Activated CD8-positive, alpha-beta memory T cell treated with anti-CD3 and anti-CD28 coated beads, Interleukin-2, amount 50 U/mL, for 4 hours (primary cell): Measurements from ENCODE around the gene CARNS1.
A peak's percentile ranks its signal among the peaks of the same experiment; 100 is the strongest.
"Not testable (repeated sequence)": the region's sequence is repeated elsewhere in the genome, so short reads cannot be mapped to it uniquely, and the experiment has no call there.

Source experiments
- DNase-seq: peaks from one replicate; pipeline ENCODE4 v3.0.0-alpha.2; 2020

The CARNS1 gene

DNA sequence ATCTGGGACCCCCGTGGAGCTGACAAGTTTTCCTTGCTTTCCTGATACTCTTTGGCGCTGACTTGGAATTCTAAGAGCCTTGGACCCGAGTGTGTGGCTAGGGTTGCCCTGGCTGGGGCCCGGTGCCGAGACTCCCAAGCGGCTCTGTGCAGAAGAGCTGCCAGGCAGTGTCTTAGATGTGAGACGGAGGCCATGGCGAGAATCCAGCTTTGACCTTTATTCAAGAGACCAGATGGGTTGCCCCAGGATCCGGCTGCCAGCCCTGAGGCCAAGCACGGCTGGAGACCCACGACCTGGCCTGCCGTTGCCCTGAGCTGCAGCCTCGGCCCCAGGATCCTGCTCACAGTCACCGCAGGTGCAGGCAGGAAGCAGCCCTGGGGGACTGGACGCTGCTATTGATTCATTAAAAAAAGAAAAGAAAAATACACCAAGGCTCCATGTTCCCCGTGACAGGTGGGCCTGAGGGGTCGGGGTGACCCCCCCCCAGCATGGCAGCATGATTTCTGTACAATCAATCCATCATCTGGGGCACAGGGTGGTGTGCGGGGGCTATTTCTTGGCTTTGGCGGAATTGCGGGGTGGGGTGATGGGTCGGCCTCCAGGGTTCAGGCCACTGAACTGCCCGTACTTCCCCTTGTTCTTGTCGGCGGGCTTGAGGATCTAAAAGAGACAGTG lies 17.4 kb upstream of the CARNS1 start:
- DNase-seq: no peak

DNA sequence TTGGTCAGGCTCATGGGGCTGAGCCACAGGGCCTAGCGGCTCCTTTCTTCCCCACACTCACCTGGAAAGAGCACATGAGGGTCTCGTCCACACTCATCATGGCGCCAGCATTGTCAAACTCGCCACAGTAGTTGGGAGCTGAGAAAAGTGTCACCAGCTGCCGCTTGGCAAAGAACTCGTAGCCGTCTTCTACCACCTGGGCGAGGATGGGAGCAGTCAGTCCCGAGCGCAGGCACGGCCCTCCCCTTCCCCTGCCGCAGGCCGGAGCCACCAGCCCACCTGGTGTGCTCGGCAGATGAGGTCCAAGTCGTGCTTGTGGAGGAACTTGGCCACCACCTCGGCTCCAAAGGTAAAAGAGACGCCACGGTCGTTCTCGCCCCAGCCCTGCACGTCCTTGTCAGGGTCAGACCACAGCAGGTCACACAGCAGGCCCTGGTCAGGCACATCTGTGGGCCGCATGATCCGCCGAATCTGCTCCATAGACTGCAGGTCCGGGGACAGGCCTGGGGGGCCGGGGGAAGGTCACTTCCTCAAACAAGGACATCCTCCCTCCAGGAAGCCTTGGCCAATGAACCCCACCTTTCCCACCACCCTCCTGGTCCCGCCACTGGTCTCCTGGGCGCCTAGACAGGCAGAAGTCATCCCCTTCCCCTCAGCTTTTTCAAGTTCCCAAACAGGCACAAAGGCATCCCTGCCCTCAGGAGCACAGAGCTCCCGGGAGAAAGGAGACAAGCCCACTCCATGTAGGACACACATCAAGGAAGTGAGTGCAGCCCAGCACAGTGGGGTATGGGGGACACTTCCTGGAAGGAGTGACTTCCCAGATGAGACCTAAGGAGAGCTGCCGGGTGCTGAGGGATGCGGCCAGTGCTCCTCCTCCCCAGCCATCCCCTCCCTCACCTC lies 16.6 kb upstream of the CARNS1 start:
- DNase-seq: no peak

DNA sequence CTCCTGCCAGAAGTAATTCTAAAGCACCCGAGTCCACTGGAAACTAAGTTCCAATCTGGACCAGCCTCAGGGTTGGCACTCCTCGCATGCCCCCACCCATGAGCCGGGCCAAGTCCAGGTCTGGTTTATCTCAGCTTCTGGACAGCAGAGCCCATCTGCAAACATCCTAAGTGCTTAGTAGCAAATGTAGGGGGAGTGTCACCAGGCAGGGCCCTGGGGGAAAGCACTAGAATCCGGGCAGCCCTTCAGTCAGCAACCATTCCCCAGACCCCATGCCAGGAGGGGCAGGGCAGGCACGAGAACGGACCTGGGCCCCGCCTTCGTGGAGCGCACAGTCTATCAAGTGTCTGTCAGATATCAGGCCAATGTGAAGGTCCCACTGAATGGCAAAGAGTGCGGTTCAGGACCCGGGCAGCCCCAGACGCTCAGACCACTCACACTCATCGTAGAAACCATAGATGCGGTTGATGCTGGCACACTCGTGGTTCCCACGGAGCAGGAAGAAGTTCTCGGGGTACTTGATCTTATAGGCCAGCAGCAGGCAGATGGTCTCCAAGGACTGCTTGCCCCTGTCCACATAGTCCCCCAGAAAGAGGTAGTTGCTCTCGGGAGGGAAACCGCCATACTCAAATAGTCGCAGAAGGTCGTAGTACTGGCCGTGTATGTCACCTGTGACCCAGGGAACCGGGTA lies 15.1 kb upstream of the CARNS1 start:
- no peak for DNase-seq

DNA sequence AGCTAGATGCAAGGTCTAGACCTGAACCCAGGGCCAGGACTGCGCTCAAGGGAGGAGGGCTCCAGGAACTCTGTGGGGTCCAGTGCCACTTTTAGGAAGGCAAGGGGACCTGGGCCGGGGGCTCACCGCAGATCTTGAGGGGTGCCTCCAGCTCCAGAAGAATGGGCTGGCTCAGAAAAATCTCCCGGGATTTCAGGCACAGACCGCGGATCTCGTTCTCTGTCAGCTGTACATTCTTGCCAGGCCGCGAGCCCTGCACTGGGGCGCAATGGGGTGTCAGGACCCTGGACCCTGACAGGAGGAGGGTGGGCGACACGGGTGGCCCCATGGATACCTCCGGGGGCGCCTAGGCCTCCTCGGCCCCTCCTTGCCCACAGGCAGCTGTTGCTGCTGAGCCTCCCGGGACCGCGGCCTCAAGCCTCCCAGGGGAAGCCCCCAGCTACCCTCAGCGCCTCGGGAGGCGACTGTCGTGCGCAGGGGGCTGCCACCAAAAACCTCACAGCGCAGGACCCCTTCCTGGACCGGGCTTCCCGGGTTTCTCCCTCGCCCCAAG lies 14.5 kb upstream of the CARNS1 start:
- DNase-seq: no peak

DNA sequence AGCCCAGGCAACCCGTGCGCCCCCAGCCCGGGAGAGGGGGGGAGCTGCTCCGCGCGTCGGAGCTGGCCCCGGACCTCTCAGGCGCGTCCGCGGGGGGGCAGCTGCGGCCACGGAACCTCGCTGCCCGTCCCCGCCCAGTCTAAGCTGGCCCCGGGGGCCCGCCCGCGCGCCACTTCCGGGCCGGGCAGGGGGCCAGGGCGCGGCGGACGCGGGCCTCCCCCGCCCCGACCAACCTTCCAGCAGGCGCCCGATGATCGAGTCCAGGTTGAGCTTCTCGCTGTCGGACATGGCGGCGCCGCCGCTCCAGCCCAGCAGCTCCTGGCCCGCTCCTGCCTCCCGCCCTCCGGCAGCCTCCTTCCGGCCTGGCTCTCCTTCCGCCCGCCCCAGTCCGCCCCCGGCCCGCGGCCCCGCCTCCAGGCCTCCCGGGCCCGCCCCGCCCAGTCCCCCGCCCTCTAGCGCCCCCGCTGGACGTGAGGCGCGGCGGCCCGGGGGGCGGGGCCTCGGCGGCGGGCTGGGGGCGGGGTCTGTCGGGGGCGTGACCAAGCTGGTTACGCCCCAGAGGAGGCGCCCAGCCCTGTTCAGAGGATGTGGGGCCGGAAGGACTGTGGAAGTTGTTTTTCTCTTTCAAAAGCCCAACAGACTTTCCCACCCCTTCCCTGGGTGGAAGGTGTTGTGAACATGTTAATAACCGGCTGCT lies 13.8 kb upstream of the CARNS1 start, which contains the start of gene PPP1CA:
PPP1CA (minus strand) TSS at position 364 of the 697 bp plus-strand sequence; CDS start at position 288, 76 bp downstream.
- peak; percentile 89 for DNase-seq

DNA sequence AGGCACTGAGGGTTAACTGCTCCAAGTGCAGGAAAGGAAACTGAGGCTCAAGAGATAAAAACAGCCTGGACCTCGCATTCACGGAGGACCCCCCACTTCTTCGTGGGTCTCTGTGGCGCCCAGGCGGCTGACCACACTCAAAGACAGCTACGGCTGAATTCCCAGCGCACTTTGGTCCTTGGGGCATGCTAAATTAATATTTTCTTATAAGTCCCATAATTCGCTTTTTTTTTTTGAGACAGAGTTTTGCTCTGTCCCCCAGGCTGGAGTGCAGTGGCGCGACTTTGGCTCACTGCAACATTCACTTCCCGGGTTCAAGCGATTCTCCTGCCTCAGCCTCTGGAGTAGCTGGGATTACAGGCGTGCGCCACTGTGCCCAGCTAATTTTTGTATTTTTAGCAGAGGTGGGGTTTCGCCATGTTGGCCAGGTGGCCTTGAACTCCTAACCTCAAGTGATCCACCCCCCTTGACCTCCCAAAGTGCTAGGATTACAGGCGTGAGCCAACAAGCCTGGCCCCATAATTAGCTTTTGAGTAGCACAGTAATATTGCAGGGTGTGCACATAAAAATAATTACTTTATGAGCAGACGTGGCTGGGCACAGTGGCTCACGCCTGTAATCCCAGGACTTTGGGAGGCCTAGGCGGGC lies 13.2 kb upstream of the CARNS1 start:
- not testable (repeated sequence) for DNase-seq

DNA sequence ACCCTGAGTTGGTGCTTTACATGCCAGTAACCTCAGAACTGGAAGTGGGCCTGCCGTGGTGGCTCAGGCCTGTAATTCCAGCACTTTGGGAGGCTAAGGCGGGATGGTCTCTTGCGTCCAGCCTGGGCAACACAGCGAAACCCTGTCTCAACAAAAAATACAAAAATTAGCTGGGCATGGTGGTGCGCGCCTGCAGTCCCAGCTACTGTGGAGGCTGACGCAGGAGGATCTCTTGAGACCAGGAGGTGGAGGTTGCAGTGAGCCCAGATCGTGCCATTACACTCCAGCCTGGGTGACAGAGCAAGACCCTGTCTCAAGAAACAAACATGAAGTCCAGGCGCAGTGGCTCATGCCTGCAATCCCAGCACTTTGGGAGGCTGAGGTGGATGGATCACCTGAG lies 12.4 kb upstream of the CARNS1 start:
- DNase-seq: not testable (repeated sequence)

DNA sequence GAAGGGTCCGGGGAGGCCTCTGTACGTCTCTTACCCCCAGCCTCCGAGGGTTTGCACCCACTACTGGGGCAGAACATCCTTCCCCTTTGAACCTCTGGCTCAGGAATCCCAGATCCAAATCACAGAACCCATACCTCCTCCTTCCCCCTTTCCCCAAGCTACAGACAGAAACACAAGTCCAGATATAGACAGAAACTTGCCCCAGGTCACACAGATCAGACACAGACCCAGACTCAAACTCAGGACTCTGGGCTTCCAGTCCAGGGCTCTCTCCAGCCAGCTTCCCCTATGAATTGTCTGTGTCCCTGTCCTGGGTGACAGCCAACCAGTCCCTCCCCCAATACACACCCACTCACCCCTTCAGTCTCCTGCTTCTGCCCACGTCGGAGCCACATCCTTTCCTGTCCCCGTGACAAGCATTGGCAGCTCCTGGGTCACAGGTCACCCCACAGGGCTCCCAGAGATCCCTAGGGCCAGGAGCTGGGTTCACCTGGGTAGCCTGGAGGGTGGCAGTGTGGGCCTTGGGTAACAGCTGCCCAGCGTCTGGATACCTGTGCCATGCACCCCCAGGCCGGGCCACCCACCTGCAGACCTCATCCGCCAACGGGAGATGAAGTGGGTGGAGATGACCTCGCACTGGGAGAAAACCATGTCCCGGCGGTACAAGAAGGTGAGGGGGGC lies 10.8 kb upstream of the CARNS1 start:
- no peak for DNase-seq

DNA sequence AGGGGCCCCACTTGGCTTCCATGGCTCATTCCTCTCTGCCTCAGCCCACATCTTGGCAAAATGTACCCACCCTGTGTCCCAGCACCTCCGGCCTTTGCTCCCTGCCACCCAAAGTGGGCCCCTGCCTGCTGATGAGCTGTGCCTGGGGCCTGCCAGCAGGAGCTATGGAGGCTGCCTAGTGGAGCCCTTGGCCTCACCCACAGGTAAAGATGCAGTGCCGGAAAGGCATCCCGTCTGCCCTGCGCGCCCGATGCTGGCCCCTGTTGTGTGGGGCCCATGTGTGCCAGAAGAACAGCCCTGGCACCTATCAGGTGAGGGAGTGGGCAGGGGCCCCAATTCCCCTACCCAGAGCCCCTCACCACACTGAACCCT lies 10.3 kb upstream of the CARNS1 start:
- no peak for DNase-seq

DNA sequence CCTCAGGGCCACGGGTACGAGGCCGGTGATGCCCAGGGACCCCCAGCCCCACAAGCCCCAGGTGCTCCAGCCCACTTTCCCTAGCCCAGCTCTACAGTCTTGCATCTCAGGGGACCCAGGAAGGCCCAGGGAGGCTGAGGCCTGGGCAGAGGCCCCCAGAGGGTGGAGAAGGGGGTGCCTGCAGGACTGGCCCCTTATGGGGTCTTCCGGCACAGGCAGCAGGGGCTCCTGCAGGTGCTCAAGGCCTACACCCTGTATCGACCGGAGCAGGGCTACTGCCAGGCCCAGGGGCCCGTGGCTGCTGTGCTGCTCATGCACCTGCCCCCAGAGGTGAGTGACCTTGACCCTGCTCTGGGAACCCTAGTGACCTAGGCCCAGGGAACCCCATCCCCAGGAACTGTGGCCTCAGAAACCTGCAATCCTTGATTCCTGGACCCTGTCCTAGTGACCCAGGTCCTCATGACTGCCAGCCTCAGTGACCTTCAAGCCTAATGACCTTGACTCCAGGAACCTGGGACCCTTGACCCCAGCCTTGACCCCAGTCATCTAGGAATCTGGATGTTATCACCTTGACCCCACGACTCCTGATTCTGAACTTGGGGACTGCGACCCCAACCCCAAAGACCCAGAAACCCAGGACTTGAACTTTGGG lies 9.7 kb upstream of the CARNS1 start:
- DNase-seq: no peak

DNA sequence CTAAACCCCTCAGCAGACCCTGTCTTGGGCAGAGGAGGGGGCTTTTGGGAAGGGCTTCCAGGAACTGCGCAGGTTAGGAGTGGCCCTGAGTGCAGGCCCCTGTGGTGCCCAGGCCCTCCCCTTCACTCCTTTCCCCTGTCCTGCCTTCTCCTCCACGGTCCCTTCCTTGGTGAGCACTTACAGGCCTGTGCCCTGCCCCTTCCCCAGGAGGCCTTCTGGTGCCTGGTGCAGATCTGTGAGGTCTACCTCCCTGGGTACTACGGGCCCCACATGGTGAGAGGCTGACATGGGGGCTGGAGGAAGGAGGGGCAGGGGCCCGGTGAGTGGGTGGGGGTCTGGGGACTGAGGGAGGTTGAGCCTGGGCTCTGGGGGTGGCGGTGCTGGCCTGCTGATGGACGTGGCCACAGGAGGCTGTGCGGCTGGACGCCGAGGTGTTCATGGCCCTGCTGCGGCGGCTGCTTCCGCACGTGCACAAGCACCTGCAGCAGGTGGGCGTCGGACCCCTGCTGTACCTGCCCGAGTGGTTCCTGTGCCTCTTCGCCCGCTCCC lies 9.0 kb upstream of the CARNS1 start:
- DNase-seq: no peak

DNA sequence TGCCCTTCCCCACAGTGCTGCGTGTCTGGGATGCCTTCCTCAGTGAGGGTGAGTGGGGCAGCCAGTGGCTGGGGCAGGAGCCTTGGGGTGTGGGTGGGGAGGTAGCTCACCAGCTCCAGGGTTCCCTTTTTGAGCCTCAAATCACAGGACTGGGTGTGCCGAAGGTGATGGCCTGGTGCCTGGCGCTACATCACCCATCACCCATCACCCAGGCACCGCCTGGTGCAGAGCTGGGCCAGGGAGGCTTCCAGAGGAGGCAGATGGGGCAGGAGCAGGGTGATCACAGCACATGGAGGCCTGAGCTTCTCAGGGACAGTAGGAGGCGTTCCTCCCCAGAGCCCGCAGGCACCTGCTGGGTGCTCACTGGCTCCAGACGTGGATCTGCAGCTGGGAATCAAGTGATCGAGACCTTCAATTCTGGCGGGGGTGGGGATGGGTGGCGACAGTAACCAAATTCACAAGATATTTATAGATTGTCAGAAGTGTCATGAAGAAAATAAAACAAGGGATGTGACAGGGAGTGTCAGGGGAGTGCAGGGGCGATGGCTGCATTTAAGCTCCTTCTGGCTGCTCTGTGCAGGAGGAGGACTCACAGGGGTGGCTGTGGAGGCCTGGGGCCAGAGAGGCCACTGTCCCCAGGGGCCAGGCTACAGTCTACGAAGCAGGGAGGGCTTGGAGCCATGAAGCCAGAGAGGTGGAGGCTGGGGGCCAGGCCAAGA lies 8.3 kb upstream of the CARNS1 start:
- DNase-seq: peak; percentile 34

DNA sequence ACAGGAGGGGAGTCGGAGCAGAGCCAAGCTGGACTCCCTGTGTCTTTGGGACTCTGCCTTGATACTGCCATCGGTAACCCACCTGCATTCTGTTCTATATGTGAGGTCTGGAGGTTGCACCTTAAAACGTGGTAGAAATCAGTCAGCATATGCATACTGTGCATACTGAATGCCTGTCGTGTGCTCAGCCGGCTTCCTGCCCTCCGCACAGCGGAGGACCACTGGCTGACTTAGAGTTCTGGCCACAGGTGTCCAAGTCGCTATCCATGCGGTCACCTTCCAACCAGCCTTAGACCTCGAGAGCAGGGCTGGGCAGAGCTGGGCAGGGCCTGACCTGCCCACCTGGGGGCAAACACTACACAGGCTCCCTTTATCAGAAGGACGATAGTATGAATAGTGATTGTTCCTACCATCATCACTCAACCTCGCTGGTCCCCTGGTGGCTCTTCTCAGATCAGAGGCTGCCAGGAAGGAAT lies 7.8 kb upstream of the CARNS1 start:
- no peak for DNase-seq

DNA sequence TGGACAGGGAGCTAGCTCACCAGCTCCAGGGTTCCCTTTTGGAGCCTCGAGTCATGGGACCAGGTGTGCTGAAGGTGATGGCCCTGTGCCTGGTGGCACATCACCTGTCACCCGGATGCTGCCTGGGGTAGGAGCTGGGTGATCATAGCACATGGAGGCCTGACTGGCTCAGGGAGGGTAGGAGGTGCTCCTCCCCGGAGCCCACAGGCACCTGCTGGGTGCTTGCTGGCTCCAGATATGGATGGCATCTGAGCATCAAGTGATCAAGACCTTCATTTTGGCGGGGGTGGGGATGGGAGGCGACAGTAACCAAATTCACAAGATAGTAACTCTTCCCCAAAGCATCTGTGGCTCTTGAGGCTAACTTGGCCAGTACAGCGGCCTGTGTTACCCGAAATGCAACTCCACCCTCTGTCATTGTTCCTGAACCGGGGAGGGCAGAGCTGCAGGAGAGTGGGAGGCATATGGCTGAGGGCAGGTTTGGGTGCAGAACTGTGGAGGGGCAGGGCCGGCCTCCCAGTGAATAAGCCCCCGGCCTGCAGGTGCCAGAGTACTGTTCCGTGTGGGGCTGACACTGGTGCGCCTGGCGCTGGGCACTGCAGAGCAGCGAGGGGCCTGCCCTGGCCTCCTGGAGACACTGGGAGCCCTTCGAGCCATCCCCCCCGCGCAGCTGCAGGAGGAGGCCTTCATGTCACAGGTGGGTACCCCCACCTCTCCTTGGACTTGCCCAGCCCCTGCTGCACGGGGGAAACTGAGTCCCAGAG lies 6.9 kb upstream of the CARNS1 start:
- no peak for DNase-seq

DNA sequence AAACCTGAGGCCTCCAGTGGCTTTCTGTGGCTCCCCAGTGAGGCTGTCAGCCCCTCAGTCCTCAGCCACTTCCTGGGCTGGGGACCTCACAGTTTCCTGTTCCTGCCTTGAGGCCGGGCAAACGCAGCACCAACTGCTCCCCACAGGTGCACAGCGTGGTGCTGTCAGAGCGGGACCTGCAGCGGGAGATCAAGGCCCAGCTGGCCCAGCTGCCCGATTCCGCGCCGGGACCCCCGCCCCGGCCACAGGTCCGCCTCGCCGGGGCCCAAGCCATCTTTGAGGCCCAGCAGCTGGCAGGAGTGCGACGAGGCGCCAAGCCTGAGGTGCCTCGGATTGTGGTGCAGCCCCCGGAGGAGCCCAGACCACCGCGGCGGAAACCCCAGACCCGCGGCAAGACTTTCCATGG lies 6.2 kb upstream of the CARNS1 start:
- peak; percentile 57 for DNase-seq

DNA sequence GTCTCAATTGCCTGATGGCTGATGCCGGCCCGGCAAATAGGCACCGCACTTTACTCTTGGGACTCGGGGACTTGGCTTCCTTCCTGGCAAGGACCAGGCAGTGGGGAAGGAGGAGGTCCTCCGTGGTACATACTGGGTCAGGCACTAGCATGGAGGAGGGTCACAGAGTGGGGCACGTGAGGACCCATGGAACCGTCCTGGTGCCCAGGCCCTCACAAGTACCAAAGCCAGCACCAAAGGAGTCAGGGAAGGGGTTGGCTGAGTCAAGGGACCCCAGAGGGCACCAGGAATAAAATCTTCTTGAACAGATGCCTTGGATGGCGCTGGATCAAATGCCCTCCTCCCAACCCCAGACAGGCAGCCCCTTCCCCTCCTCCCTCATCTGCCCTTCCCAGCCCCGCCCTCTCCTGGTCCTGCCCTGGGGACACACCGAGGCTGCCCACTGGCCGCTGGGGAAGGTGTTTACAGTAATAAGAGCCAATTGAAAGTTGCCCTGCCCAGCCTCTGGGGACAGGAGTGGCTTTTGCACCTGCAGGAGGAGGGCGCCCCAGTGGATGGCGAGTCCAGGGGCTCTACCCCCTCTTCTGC lies 5.6 kb upstream of the CARNS1 start:
- no peak for DNase-seq

DNA sequence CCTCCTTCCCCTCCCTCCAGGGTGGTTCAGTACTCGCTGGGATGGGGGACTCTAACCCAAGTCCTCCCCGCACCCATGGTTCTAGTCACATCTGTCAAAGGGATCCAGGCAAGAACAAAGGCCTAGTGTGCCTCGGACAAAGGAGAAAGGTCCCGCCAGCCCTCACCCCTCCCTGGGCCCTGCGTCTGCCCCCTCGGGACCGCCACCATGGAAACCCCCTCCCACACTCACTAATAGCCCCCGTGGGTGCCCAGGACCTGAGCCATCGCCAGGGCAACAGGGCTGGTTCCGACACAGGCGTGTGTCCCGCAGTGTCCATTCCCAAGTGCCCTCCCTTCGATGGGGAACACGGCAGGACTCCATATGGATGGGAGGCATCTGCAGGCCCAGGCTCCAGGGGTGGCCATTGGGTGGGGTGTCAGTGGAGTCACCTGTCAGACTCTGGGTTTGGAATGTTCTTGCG lies 5.1 kb upstream of the CARNS1 start:
- no peak for DNase-seq

DNA sequence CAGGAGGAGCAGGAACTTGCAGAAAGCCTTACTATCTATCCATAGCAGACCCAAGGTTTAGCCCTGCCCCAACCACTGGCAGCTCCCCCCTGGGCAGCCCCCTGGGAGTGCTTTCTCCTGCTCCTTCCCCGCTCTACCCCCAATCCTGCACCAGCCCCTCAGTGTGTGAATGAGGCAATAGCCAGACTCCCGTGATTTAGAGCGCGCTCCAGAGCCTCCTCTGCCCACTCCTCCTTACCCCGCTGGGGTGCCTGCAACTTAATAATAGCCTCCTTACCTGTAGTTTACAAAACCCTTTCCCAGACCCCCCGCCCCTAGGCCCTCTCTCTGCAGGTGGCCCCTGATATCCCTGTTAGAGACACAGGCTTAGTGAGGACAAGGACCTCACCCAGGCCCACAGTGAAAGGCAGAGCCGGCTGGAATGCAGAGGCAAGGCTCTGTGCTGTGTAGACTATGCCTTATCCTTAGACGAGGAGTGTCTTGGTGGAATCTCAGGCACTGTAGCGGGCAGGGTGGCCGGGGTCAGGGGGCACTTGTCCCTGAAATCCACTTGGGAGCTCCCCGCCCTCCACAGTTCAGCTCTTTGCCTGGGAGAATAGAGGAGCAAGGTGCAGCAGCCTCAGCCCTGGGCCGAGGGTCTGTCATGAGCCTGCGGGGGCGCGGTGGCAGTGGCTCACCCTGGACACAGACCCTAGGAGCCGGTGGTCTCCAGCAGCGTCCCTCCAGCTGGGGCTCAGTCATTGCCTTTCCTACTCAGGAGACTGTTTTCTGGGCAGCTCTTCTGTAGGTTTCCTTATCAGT lies 4.3 kb upstream of the CARNS1 start:
- DNase-seq: no peak
